Common myeloid progenitor, CD34-positive (primary cell): ENCODE data around the gene TRAK2.

Experiments
- CTCF ChIA-PET: fragments of 350-600 bp; sonication (Branson Sonifier 250); formaldehyde crosslinking; loops from one replicate; lab custom pipeline; 2021; ENCODE audit warnings: antibody characterized with exemption; lab: Charles Lee
- POLR2A ChIA-PET: fragments of 350-600 bp; sonication (Branson Sonifier 250); formaldehyde crosslinking; loops from one replicate; lab custom pipeline; 2021; ENCODE audit warnings: antibody characterized with exemption; lab: Charles Lee
- DNase-seq, 3 donors: peaks; one replicate each; pipeline versions ENCODE4 v3.0.0 to v3.0.0-alpha.2; 2013
- H3K27ac ChIP-seq, 2 experiments: 1 replicate in 1 of 2; 2 replicates in 1 of 2; pipeline ENCODE4 v1.7.0; 2013; ENCODE audit warnings: inconsistent platforms in 2 of 2, low read length in 2 of 2, mild to moderate bottlenecking in 2 of 2, low read depth in 1 of 2, moderate library complexity in 1 of 2; ENCODE audit not compliant: severe bottlenecking in 2 of 2, insufficient read depth in 1 of 2, poor library complexity in 1 of 2
- H3K27me3 ChIP-seq, 5 experiments: replicated peaks in 2 of 5; 1 replicate in 3 of 5; 2 replicates in 2 of 5; pipeline versions ENCODE4 v1.6.1 to v1.7.0; 2013; ENCODE audit warnings: low read length in 4 of 5, mild to moderate bottlenecking in 2 of 5, moderate library complexity in 2 of 5, inconsistent platforms in 1 of 5; ENCODE audit not compliant: insufficient read depth in 5 of 5, control insufficient read depth in 4 of 5
- H3K36me3 ChIP-seq, 4 experiments: 1 replicate in 2 of 4; 2 replicates in 2 of 4; pipeline versions ENCODE4 v1.6.1 to v1.7.0; 2013; ENCODE audit warnings: low read length in 3 of 4, control low read depth in 1 of 4, mild to moderate bottlenecking in 1 of 4; ENCODE audit not compliant: control insufficient read depth in 4 of 4, insufficient read depth in 4 of 4
- H3K4me1 ChIP-seq, 4 experiments: 1 replicate in 3 of 4; 2 replicates in 1 of 4; pipeline versions ENCODE4 v1.6.1 to v1.7.1; 2013; ENCODE audit warnings: low read length in 3 of 4, mild to moderate bottlenecking in 3 of 4, control low read depth in 1 of 4, inconsistent platforms in 1 of 4, moderate library complexity in 1 of 4; ENCODE audit not compliant: control insufficient read depth in 4 of 4, insufficient read depth in 4 of 4; ENCODE audit errors: control extremely low read depth in 1 of 4
- H3K4me3 ChIP-seq, 7 experiments: 1 replicate in 4 of 7; 2 replicates in 3 of 7; pipeline versions ENCODE4 v1.5.1 to v1.7.0; 2013; ENCODE audit warnings: mild to moderate bottlenecking in 7 of 7, low read length in 6 of 7, moderate library complexity in 6 of 7, inconsistent platforms in 2 of 7, low read depth in 2 of 7, control low read depth in 1 of 7; ENCODE audit not compliant: insufficient read depth in 4 of 7, control insufficient read depth in 1 of 7; ENCODE audit errors: extremely low read depth in 1 of 7
- H3K9me3 ChIP-seq, 5 experiments: 1 replicate in 4 of 5; 2 replicates in 1 of 5; pipeline versions ENCODE4 v1.6.1 to v1.7.1; 2013; ENCODE audit warnings: low read length in 4 of 5, mild to moderate bottlenecking in 2 of 5, inconsistent platforms in 1 of 5, low read depth in 1 of 5, moderate library complexity in 1 of 5; ENCODE audit not compliant: control insufficient read depth in 4 of 5, insufficient read depth in 2 of 5; ENCODE audit errors: control extremely low read depth in 1 of 5
- WGBS: methylation state at CpG from one replicate; pipeline ENCODE4 v1.1.5; 2013; ENCODE audit not compliant: insufficient coverage; 5-methylcytosine and 5-hydroxymethylcytosine counted together

Gene TRAK2

DNA sequence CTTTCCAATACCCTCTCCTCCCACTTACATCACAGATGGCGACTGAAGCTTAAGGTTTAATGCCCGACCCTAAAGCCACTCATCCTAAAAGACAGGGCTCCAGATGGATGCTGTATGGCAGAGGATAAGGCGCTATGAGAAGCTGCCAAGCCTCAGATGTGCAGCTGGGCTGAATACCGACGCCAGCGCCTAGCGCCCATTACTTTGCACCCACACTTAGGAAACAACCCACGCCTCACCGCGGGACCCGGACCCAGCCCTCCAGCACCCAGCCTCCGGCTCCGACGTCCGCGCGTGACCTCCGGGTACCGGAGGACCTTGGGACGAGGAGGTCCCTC is 335 bp downstream of the TRAK2 start:
- DNase-seq: no peak
- Histone ChIP-seq H3K9me3 (no peaks in the 10 kb centered on the region), H3K4me1 (peaks cover 9 to 20% (median 14%) of the 10 kb centered on the region in 4 experiments), H3K27me3 (no peaks in the 10 kb centered on the region), H3K27ac (peak overlapping the region; percentile 82 to 90), H3K36me3 (peaks cover 0 to 3% (median 0%) of the 10 kb centered on the region in 4 experiments), H3K4me3 (peak overlapping the region; percentile 90 to 100 (median 98))
- WGBS: 0% methylated on average over 18 of the region's 20 CpGs
- CTCF ChIA-PET: interaction anchor here (0.8 to 1.3 kb wide), 3 partner anchors 12 to 37 kb away, joined by 4 to 5 read pairs (median 5); no protein-coding TSS in a partner anchor
- POLR2A ChIA-PET: interaction anchor here (0.6 to 0.8 kb wide), 3 partner anchors 10 to 194 kb away, joined by 3 read pairs; no protein-coding TSS in a partner anchor

DNA sequence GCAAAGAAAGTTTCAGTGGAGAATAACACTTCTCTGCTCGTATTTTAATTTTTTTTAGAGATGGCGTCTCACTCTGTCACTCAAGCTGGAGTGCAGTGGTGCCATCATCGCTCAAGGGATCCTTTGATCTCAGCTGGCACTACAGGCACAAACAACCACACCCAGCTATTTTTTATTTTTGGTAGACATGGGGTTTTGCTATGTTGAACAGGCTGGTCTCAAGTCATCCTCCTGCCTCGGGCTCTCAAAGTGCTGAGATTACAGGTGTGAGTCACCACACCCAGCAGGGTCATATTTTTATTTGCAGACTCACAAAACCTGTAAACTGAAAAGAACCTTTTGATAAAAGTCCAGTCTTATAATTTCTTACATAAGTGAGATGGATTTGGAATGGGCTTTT is 2.6 kb downstream of the TRAK2 start:
- Histone ChIP-seq H3K27ac (no peak overlapping the region), H3K4me1 (peaks cover 9 to 20% (median 14%) of the 10 kb centered on the region in 4 experiments), H3K36me3 (no peaks in the 10 kb centered on the region), H3K9me3 (no peaks in the 10 kb centered on the region), H3K4me3 (no peak overlapping the region), H3K27me3 (no peaks in the 10 kb centered on the region)
- POLR2A ChIA-PET: no interaction called here
- DNase-seq: no peak
- CTCF ChIA-PET: no interaction called here
- 70% methylated on average over 3 of the region's 4 CpGs for WGBS

GRCh38 chr2:201448061-201448460 is 3.2 kb downstream of the TRAK2 start:
- H3K9me3 ChIP-seq: no peaks in the 10 kb centered on the region
- CTCF ChIA-PET: no interaction called here
- H3K27ac ChIP-seq: no peak overlapping the region
- peaks cover 9 to 19% (median 14%) of the 10 kb centered on the region in 4 experiments for H3K4me1 ChIP-seq
- WGBS: 100% methylated on average over 1 of the region's 1 CpG
- DNase-seq: no peak
- POLR2A ChIA-PET: no interaction called here
- H3K27me3 ChIP-seq: no peaks in the 10 kb centered on the region
- H3K36me3 ChIP-seq: no peaks in the 10 kb centered on the region
- no peak overlapping the region for H3K4me3 ChIP-seq

DNA sequence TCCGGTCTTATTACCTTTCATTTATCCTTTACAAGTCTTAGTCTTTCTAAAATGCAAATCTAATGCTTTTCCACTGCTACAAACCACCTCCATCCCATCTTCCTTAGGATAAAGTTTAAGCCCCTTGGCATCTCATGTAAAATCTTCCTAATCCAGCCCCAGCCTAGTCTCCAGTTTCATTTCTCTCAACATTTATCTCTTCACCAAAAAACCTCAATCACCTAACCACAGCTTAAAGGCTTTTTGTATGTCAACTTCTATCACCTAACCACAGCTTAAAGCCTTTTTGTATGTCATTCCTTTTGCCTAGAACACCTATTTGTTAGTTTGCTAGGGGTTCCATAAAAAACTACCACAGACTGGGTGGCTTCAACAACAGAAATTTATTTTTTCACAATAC is 4.2 kb downstream of the TRAK2 start:
- Histone ChIP-seq H3K4me1 (peaks cover 5 to 12% (median 9%) of the 10 kb centered on the region in 4 experiments), H3K27ac (no peak overlapping the region), H3K27me3 (no peaks in the 10 kb centered on the region), H3K9me3 (no peaks in the 10 kb centered on the region), H3K36me3 (no peaks in the 10 kb centered on the region), H3K4me3 (no peak overlapping the region)
- CTCF ChIA-PET: interaction anchor here (2.7 kb wide), 1 partner anchor 12 kb away, joined by 9 read pairs; no protein-coding TSS in a partner anchor
- peak in 2 of 3 donors; percentile 27 to 37 for DNase-seq
- POLR2A ChIA-PET: interaction anchor here (0.5 to 1.2 kb wide), 2 partner anchors 17 to 1392 kb away, joined by 3 read pairs; no protein-coding TSS in a partner anchor
- 91% methylated on average over 1 of the region's 1 CpG for WGBS

DNA sequence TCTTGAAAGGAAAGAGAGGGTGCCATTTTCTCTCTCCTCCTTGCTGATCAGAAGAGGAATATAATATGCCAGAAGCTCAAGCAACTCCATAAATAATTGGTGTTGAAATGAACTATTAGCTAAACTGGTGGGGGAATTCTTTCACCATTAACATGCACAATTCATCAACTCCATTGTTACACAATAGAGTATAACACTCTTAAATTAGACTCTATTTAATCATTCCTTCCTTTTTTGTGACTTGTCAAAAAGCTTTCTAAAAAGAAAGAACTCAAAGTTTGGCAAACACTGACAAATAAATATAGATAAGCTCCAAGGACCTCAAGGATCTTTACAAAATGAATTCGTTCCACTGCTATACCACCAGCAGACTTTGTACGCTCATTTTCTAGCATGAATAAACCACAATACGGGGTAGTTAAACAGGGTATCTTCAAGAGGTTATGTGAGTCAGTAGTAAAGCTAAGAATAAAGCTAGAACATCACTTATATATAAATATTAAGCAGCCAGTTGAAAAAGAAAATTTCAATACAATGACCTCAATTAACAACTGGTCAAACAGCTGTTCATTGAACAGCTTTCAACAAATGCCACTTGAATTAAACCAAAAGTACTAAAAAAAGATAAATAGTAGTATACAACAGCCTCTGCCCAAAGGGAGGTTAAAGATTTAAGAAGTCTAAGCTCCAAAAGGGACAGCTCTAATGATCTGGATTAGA is 6.4 kb downstream of the TRAK2 start:
- DNase-seq: no peak
- no CpG with 5 or more reads among the region's 3 CpGs for WGBS
- ChIA-PET POLR2A (no interaction called here), CTCF (interaction anchor here (0.9 to 2.7 kb wide), 2 partner anchors 10 to 183 kb away, joined by 3 to 9 read pairs; no protein-coding TSS in a partner anchor)
- Histone ChIP-seq H3K9me3 (no peaks in the 10 kb centered on the region), H3K27me3 (no peaks in the 10 kb centered on the region), H3K36me3 (no peaks in the 10 kb centered on the region), H3K27ac (no peak overlapping the region), H3K4me1 (peaks cover 0 to 10% (median 4%) of the 10 kb centered on the region in 4 experiments), H3K4me3 (no peak overlapping the region)

DNA sequence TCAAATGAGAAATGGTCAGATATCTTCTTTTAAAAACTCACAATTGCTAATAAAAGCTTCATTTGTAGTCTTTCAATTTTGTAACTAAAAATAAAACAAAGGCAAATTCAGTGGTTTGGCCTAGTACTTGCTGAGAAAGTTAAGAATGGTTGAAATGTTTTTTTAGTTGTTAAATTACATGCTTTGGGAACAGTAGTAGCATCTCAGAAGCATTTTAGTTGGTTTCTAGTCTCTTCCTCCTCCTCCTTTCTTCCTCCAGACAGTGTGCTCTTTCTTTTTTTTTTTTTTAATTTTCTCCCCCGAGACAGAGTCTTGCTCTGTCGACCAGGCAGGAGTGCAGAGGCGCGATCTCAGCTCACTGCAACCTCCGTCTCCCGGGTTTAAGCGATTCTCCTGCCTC is 9.8 kb downstream of the TRAK2 start:
- peaks cover 0 to 8% (median 2%) of the 10 kb centered on the region in 4 experiments for H3K4me1 ChIP-seq
- H3K27me3 ChIP-seq: no peaks in the 10 kb centered on the region
- H3K36me3 ChIP-seq: no peaks in the 10 kb centered on the region
- DNase-seq: no peak
- no peaks in the 10 kb centered on the region for H3K9me3 ChIP-seq
- no peak overlapping the region for H3K4me3 ChIP-seq
- WGBS: 98% methylated on average over 6 of the region's 7 CpGs
- ChIA-PET POLR2A (no interaction called here), CTCF (interaction anchor here (1.4 kb wide), 1 partner anchor 11 kb away, joined by 4 read pairs; no protein-coding TSS in a partner anchor)
- no peak overlapping the region for H3K27ac ChIP-seq

- ChIA-PET POLR2A (interaction anchor here (0.7 kb wide), 1 partner anchor 11 kb away, joined by 3 read pairs; the partner anchor contains the start of genes STRADB and TRAK2), CTCF (interaction anchor here (0.9 to 1.4 kb wide), 2 partner anchors 10 kb away, joined by 3 to 4 read pairs; no protein-coding TSS in a partner anchor)
- Histone ChIP-seq H3K36me3 (no peaks in the 10 kb centered on the region), H3K27me3 (no peaks in the 10 kb centered on the region), H3K27ac (peak overlapping the region in 1 of 2 experiments; percentile 22), H3K4me3 (no peak overlapping the region), H3K4me1 (peaks cover 0 to 8% (median 2%) of the 10 kb centered on the region in 4 experiments), H3K9me3 (no peaks in the 10 kb centered on the region)
- peak; percentile 55 to 78 (median 63) for DNase-seq
- WGBS: 32% methylated on average over 1 of the region's 1 CpG
Measured at GRCh38 chr2:201440182-201440581, 11.1 kb downstream of the TRAK2 start.
